SK-N-SH (cell line): Measurements from ENCODE around the gene SLC15A2. TPM values are rescaled to one million over a fixed set of nuclear protein-coding genes. Genes with fewer than 3 reads are reported as not detected.

ENCODE experiments used
- polyA plus RNA-seq, 3 experiments: library from polyadenylated mRNA; depleted of rRNA; stranded (reverse); fragments of >200 nt; gene quantifications; 2 replicates each; pipeline ENCODE4 v1.2.3, GENCODE V29; 2012

The SLC15A2 gene
- polyA plus RNA-seq, 1 of the 3 experiments (the other 2 are of a cell fraction): 0.10 TPM

Other genes starting within 250 kb of the SLC15A2 start
- 0.23 and 0.29 TPM in 2 replicates for gene HCLS1, start 233.5 kb upstream of the SLC15A2 start, polyA plus RNA-seq (2012; rRNA removed)
- gene GOLGB1, start 144.7 kb upstream of the SLC15A2 start, polyA plus RNA-seq (2012; rRNA removed): 10.3 and 15.4 TPM in 2 replicates
- 10.4 and 14.3 TPM in 2 replicates for gene IQCB1, start 59.3 kb upstream of the SLC15A2 start, polyA plus RNA-seq (2012; rRNA removed)
- gene EAF2, start 59.2 kb upstream of the SLC15A2 start, polyA plus RNA-seq (2012; rRNA removed): 0.63 and 0.85 TPM in 2 replicates
- 0.02 and 0.05 TPM in 2 replicates for gene ILDR1, start 127.8 kb downstream of the SLC15A2 start, polyA plus RNA-seq (2012; rRNA removed)
- gene CD86, start 161.0 kb downstream of the SLC15A2 start, polyA plus RNA-seq (2012; rRNA removed): not detected in 2 replicates